Measurements from ENCODE around the gene ATP9A.
"Not testable (repeated sequence)": the region's sequence is repeated elsewhere in the genome, so short reads cannot be mapped to it uniquely, and the experiment has no call there.

The ATP9A gene, protein sequence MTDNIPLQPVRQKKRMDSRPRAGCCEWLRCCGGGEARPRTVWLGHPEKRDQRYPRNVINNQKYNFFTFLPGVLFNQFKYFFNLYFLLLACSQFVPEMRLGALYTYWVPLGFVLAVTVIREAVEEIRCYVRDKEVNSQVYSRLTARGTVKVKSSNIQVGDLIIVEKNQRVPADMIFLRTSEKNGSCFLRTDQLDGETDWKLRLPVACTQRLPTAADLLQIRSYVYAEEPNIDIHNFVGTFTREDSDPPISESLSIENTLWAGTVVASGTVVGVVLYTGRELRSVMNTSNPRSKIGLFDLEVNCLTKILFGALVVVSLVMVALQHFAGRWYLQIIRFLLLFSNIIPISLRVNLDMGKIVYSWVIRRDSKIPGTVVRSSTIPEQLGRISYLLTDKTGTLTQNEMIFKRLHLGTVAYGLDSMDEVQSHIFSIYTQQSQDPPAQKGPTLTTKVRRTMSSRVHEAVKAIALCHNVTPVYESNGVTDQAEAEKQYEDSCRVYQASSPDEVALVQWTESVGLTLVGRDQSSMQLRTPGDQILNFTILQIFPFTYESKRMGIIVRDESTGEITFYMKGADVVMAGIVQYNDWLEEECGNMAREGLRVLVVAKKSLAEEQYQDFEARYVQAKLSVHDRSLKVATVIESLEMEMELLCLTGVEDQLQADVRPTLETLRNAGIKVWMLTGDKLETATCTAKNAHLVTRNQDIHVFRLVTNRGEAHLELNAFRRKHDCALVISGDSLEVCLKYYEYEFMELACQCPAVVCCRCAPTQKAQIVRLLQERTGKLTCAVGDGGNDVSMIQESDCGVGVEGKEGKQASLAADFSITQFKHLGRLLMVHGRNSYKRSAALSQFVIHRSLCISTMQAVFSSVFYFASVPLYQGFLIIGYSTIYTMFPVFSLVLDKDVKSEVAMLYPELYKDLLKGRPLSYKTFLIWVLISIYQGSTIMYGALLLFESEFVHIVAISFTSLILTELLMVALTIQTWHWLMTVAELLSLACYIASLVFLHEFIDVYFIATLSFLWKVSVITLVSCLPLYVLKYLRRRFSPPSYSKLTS

GRCh38 chr20:51767867-51768758 lies at the start of gene ATP9A:
Gene ATP9A, minus strand, starts transcription at chr20:51768390. Its CDS starts 21 bp downstream, at chr20:51768369.
- no peak for DNase-seq

- not testable (repeated sequence) for DNase-seq
Observed at GRCh38 chr20:51816856-51817255, 48.7 kb upstream of the ATP9A start.

DNA sequence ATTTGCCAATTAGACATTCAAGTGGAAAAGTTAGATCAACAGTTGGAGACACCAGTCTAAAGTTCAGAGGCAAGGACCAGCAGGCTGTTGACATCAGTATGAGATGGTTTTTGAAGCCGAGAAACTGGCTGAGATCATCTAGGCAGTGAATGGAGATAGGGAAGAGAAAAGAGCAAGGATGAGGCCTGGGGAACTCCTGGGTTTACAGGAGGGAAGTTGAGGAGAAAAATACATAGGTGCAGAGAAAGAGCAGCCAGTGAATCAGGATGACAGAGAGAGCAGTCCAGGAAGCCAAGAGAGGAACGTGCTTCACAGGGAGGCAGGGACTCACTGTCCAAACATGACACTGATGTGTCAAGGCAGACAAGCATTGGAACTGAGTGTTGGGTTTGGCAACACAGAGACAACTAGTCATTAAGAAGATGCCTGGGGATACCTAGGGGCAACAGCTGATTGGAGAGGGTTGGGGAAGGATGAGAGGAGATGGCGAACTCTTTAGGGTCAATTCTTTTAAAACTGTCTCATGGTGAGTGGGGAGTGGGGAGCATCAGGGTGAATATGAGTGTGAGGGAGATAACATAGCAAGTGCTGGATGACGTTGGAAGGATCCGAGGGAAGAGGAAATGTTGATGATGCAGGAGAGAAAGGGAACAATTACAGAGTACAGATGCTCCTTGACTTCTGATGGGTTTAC lies 47.3 kb upstream of the ATP9A start:
- DNase-seq, result no peak

DNA sequence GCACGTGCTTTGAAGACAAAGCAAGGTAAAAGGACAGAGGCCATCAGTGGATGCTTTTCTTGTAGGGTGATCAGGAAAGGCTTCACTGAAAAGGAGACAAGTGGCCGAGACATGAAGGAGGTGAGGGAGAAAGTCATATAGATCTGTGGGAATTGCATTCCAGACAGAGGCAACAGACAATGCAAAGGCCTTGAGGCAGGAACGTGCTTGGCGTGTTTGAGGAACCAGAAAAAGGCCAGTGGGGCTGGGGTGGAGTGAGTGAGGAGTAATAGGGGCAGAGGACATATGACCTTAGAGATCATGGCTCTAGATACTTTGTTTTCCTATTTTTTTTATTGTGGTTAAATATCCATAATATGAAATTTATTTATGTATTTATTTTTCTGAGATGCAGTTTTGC lies 44.7 kb upstream of the ATP9A start:
- DNase-seq, result no peak

DNA sequence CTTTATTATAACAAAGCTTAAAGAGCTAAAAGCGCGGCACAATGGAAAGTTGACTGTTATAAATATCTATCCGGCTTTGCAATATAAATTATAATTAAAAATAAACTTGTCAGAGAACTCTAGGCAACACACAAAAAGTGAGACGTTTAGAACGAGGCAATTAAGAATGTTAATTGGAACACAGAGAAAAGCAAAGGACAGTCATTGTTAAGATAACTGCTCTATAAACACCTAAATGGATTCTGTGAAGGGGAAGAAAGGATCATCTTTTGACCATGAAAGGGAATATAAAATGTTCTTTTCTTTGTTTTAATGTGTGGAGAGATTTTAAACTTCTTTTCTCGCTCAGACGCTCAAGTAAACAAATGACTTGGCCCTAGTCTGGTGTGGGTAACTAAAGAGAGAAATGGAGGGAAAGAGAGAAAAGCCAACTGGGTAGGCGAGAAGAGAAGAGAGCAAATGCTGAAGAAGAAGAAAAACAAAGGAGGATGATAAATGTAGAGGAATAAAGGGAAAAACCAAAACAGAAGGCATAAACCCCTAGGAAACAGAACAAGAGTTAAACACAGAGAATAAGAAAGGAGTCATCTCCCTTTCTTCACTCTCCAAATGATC lies 43.4 kb upstream of the ATP9A start:
- DNase-seq, result no peak

DNA sequence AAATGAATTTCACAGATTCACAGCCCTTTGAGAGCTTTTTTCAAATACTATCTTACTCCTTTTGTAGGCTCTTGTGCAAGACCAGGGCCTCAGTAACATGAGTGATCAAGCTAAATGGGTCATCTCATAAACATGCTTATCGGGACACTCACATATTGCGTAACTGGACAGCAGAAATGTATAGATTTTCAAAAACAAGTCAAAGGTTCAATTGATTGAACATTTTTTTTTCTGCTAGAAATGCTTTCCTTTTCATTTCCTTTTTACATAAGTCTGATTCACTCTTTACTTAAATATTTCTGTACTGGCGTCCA lies 42.8 kb upstream of the ATP9A start:
- peak; percentile 68 for DNase-seq

DNA sequence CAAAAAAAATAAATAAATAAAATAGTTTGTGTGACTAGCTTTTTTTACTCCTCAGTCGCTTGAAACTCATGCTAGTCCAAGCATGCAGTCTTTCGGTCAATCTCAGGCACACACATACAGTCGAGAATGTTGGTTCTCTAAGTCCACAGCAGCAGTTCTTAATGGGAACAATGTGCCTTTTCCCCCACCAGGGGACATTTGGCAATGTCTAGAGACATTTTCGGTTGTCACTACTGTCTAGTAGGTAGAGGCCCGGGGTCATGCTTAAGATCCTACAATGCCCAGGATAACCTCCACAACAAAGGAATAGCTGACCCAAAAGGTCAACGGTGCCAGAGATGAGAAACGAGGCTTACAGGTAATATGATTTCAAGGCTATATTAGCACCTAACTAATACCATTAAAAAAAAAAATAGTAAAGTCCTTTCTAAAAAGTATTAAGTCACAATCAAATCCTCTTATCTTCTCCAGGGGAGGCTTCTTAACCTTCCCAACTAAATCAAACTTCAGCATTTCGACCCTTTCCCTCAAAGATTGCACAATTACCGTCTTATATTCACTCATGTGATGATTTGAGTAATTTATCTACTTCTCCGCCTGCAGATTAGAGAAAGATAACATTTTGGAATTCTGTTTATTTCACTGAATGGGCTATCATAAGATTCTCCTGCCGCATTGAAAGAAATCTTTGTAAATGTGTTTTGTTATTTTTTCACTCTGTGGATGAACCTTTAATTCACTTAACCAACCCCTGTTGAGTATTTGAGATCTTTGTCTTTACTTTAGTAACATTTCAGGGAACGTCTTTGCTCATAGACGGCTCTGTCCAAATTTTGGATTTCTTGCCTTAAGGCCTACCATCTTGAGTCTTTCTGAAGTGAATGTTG lies 42.2 kb upstream of the ATP9A start:
- no peak for DNase-seq

- peak; percentile 95 for DNase-seq
Observed at GRCh38 chr20:51807720-51808250, 39.6 kb upstream of the ATP9A start.

DNA sequence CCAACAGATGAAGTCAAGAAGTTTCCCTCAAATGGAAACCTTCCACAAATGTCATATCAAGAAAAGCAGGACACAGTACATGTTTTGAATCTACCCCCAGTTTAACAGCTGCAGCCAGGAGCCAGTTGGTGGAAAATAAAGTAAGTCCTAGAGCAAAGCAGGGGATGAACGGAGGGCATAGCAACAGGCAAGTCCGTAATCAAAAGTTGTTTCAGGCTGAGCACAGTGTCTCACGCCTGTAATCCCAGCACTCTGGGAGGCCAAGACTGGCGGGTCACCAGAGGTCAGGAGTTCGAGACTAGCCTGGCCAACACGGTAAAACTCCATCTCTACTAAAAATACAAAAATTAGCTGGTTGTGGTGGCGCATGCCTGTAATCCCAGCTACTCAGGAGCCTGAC lies 36.6 kb upstream of the ATP9A start:
- DNase-seq, result no peak

- DNase-seq, result peak; percentile 67
Observed at GRCh38 chr20:51803148-51803854, 35.1 kb upstream of the ATP9A start.

- DNase-seq, result peak; percentile 59
Observed at GRCh38 chr20:51802170-51802751, 34.1 kb upstream of the ATP9A start, which contains the start of gene SALL4. Gene SALL4, minus strand, starts transcription at chr20:51802521. Its CDS starts 113 bp downstream, at chr20:51802408.

DNA sequence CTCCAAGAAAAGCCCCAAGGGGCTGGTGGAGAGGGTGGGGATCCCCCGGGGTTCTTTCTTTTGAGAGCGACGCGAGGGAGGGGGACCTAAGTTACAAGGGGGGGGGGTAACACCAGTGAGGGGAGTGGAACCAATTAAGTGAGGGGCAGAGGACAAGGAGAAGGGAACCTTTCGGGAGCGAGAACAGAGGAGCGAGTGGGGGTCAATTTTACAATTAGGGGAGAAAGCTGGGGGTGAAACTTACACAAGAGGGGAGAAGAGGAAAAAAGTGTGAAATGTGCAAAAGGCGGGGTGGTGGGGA lies 33.6 kb upstream of the ATP9A start:
- no peak for DNase-seq

- peak; percentile 23 for DNase-seq
Observed at GRCh38 chr20:51801122-51801822, 33.1 kb upstream of the ATP9A start.

- peak; percentile 13 for DNase-seq
Observed at GRCh38 chr20:51800872-51801121, 32.6 kb upstream of the ATP9A start.

GRCh38 chr20:51800060-51800871 lies 32.1 kb upstream of the ATP9A start:
- peak; percentile 55 for DNase-seq

DNA sequence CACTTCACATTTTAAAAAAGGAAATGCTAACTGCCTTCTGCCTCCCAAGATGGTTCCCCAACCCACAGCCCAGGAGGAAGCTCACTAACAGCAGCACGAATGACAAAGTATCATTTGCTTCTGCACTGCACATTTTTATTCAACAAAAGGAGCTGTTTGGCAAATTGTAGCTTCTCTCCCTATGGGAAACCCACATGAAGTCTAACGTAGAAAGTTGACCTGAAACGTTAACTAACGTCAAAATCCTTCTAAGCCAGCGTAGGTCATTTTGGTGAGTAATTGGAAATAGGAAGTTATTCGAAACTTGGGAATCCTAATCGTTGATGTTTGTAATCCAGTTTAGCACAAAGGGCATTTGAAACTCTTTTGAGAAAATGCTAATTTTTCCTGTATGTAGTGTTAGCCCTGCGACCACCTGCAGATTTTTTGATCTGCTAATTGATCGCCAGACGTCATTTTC lies 31.2 kb upstream of the ATP9A start:
- no peak for DNase-seq

DNA sequence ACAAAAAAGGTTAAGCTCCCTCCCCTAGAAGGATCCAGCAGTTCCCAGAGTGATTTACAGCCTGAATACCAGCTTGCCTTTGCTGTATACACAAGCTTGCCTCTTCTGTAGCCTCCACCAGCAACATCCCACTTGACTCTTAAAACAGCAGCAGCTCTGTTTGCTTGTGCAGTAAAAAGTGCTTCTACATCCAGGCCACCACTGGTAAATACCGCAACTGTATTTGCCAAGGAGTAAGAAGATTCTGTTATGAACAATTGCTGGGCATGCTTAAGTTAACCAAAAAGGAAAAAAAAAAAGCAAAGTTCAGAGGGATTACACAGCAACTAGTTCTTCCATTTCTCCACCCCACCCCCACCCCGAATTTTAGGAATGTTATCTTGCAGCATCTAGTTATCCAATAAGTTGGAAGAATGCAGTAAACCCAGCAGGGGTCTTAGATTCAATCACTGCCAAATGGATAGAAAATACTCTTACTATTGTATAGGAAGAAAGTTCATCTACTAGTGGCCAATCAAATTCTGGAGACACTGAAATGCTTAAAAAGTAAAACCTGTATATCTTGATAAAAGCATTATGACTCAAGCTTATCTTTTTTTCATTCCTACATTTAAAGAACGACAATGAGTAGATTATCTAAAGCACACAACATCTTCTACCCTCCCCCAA lies 29.3 kb upstream of the ATP9A start:
- peak; percentile 84 for DNase-seq

Measured in fibroblast of upper back skin (primary cell).